Spleen (tissue), 11 donors: Measurements from ENCODE around the gene PLA2G12A. TPM values are rescaled to one million over a fixed set of nuclear protein-coding genes. Genes with fewer than 3 reads are reported as not detected.

Source experiments
- DNase-seq: peaks from one replicate; pipeline ENCODE4 v3.0.0-alpha.2; 2020
- H3K27ac ChIP-seq, 8 donors: fragments of 200-600 bp; sonication (generic) in 7 of 8; 1 replicate in 4 of 8; 2 replicates in 4 of 8; pipeline versions ENCODE4 v1.5.0 to v1.8.0; 2016 to 2021; ENCODE audit warnings: inconsistent platforms in 4 of 8, mild to moderate bottlenecking in 4 of 8, moderate library complexity in 1 of 8
- H3K27me3 ChIP-seq, 7 donors: fragments of 200-600 bp; sonication (generic) in 6 of 7; replicated peaks in 1 of 7; 1 replicate in 4 of 7; 2 replicates in 3 of 7; pipeline versions ENCODE4 v1.5.0 to v1.8.0; 2016 to 2021; ENCODE audit warnings: inconsistent platforms in 3 of 7, mild to moderate bottlenecking in 1 of 7
- H3K36me3 ChIP-seq, 6 donors: fragments of 200-600 bp; sonication (generic) in 5 of 6; 1 replicate in 4 of 6; 2 replicates in 2 of 6; pipeline versions ENCODE4 v1.5.0 to v1.8.0; 2016 to 2021; ENCODE audit warnings: inconsistent platforms in 2 of 6
- H3K4me1 ChIP-seq, 6 donors: fragments of 200-600 bp; sonication (generic) in 5 of 6; 1 replicate in 3 of 6; 2 replicates in 3 of 6; pipeline versions ENCODE4 v1.5.0 to v1.8.0; 2016 to 2021; ENCODE audit warnings: inconsistent platforms in 3 of 6
- H3K4me3 ChIP-seq, 8 donors: fragments of 200-600 bp; sonication (generic) in 7 of 8; 1 replicate in 4 of 8; 2 replicates in 4 of 8; pipeline versions ENCODE4 v1.5.0 to v1.8.0; 2016 to 2021; ENCODE audit warnings: inconsistent platforms in 4 of 8, mild to moderate bottlenecking in 4 of 8, moderate library complexity in 2 of 8
- H3K9me3 ChIP-seq, 8 donors: fragments of 200-600 bp; sonication (generic) in 7 of 8; 1 replicate in 4 of 8; 2 replicates in 4 of 8; pipeline versions ENCODE4 v1.5.0 to v1.8.0; 2016 to 2021; ENCODE audit warnings: inconsistent platforms in 4 of 8
- POLR2A ChIP-seq, 3 donors: fragments of 450-650 bp; IDR thresholded peaks; one replicate each; pipeline ENCODE4 v1.5.1; 2017; ENCODE audit warnings: antibody characterized with exemption in 3 of 3, mild to moderate bottlenecking in 1 of 3
- POLR2AphosphoS5 ChIP-seq, 3 donors: sonication (generic); formaldehyde crosslinking; IDR thresholded peaks; one replicate each; pipeline ENCODE4 v1.5.1; 2017; ENCODE audit warnings: antibody characterized with exemption in 3 of 3
- WGBS, 5 donors: extraction: QIAGEN DNeasy Blood & Tissue Kit in 3 of 5; methylation state at CpG; one replicate each; pipeline versions ENCODE4 v1.1.5 to v1.1.7; 2013 to 2018; 5-methylcytosine and 5-hydroxymethylcytosine counted together
- intact Hi-C: fragments of 100-400 bp; cut with DNase I; formaldehyde crosslinking; loops from one replicate; pipeline ENCODE4 v1.15.0; 2023; ENCODE audit warnings: low total_unique reads
- polyA plus RNA-seq, 3 donors: library from polyadenylated mRNA; stranded (reverse); fragments of 200-250 nt; gene quantifications; one replicate each; pipeline ENCODE4 v1.2.1, GENCODE V29; 2013
- total RNA-seq, 7 donors: library from RNA; depleted of rRNA in 3 of 7; stranded (reverse); fragments of >200 nt in 3 of 7; fragmentation: NEBNext Ultra II Directional in 4 of 7; extraction: Animal tissue kit (Norgen Biotek cat#: 25700) in 4 of 7; gene quantifications; one replicate each; pipeline versions ENCODE4 v1.1.0 to v1.2.1, GENCODE V29; 2016 to 2021
- TF ChIP-seq, protein P1 (sequence below), 11 experiments: fragments of 200-600 bp in 7 of 11; fragments of 450-650 bp in 4 of 11; sonication (generic) in 4 of 11; IDR thresholded peaks in 8 of 11; conservative IDR thresholded peaks in 3 of 11; 1 replicate in 7 of 11; 2 replicates in 4 of 11; pipeline versions ENCODE4 v1.4.0 to v1.8.0; 2016 to 2021; ENCODE audit warnings: antibody characterized with exemption in 11 of 11, inconsistent platforms in 4 of 11, mild to moderate bottlenecking in 1 of 11
- donor health status: healthy with polysubstance abuse.
- donor health status: DM: no; HTN: no; CAD: no; lungs with moderate emphysema.
- donor health status: DM: no; HTN: no; CAD: no.
- donor health status: Bipolar disorder and iron deficiency.
- donor health status: healthy.
- donor health status: DM: no; HTN: no; CAD: no.
- donor health status: DM: yes; HTN: yes; CAD: no.

PLA2G12A gene
- total and polyA plus RNA-seq, 10 donors: 2.6 to 21.4 (median 15.8) TPM

- Histone ChIP-seq H3K27ac (no peak overlapping the region), H3K27me3 (no peaks in the 10 kb centered on the region), H3K4me1 (no peaks in the 10 kb centered on the region), H3K4me3 (no peak overlapping the region), H3K9me3 (peaks cover 0 to 25% (median 10%) of the 10 kb centered on the region in 8 donors), H3K36me3 (peaks cover 0 to 15% (median 0%) of the 10 kb centered on the region in 6 donors)
- intact Hi-C loops: no loop called here
- 67 to 77% (median 74%) methylated on average over 3 of the region's 3 CpGs for WGBS, 5 donors
- TF ChIP-seq POLR2AphosphoS5 (IDR thresholded peaks at IDR 0.05) (no peak), POLR2A (IDR thresholded peaks at IDR 0.05) (no peak)
- TF ChIP-seq, protein P1, sequence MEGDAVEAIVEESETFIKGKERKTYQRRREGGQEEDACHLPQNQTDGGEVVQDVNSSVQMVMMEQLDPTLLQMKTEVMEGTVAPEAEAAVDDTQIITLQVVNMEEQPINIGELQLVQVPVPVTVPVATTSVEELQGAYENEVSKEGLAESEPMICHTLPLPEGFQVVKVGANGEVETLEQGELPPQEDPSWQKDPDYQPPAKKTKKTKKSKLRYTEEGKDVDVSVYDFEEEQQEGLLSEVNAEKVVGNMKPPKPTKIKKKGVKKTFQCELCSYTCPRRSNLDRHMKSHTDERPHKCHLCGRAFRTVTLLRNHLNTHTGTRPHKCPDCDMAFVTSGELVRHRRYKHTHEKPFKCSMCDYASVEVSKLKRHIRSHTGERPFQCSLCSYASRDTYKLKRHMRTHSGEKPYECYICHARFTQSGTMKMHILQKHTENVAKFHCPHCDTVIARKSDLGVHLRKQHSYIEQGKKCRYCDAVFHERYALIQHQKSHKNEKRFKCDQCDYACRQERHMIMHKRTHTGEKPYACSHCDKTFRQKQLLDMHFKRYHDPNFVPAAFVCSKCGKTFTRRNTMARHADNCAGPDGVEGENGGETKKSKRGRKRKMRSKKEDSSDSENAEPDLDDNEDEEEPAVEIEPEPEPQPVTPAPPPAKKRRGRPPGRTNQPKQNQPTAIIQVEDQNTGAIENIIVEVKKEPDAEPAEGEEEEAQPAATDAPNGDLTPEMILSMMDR (IDR thresholded peaks at IDR 0.05 in 8 of 11, conservative IDR thresholded peaks at IDR 0.05 in 3 of 11): no peak
- no peak for DNase-seq
Measured at GRCh38 chr4:109675181-109675580, 54.7 kb downstream of the PLA2G12A start.

DNA sequence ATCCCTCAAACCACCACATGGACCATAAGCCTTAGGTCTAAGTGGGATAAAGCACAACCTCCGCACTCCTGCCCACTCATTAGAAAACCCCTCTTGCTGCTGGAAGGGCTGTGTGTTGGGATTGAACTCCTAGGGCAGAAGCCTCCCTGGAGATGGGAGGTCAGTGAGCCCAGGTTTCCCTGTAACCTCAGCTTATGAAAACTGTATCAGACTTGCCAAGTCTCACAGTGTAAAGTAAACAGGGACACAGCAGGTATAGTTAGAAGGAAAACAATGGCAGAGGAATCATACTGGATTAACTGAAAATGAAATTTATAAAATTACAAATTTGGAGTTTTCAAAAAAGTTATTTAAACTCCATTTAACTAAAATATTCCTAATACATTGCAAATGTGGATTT is 56.6 kb downstream of the PLA2G12A start:
- intact Hi-C loops: no loop called here
- DNase-seq: no peak
- TF ChIP-seq POLR2AphosphoS5 (IDR thresholded peaks at IDR 0.05): no peak
- TF ChIP-seq, protein P1 (IDR thresholded peaks at IDR 0.05 in 8 of 11, conservative IDR thresholded peaks at IDR 0.05 in 3 of 11): no peak
- no peak for TF ChIP-seq POLR2A (IDR thresholded peaks at IDR 0.05)
- no peaks in the 10 kb centered on the region for H3K27me3 ChIP-seq
- WGBS, 5 donors: 97 to 100% (median 100%) methylated on average over 1 of the region's 1 CpG
- no peak overlapping the region for H3K27ac ChIP-seq
- H3K4me1 ChIP-seq: no peaks in the 10 kb centered on the region
- peaks cover 0 to 17% (median 10%) of the 10 kb centered on the region in 8 donors for H3K9me3 ChIP-seq
- H3K4me3 ChIP-seq: no peak overlapping the region
- H3K36me3 ChIP-seq: peaks cover 0 to 15% (median 0%) of the 10 kb centered on the region in 6 donors

DNA sequence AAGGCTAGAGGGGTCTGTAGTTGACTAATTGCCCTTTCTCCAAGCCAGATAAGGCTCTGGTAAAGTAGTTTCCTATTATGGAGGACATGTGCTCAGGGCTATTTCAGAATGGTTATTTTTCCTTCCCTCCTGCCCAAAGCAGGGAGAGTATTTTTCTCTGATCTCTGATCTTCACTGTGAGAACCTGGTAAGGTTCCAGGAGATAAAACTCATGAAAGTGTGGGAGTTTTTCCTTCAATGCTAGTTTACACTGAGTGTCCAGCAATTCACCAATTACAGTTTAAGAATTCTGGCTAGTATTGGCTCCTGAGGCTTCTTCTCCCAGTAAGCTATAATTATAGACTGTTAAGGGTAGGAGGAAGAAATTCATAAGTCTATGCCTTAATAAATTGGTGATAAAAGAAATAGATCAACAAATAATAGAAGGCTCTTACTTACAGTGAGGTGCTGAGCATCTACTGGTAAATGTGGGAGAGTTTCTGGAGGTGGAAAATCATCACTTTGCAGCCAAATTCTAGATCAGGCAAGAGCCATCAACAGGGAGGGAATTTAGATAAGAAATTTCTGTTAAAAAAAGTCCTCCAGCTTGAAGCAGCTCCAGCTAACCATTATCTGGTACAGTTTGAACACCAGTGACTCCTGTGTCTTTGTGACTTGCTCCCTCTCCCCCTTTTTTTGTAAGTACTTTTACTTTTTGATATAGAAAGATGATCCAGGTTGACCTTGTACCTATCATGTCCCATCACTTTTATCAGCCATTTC is 57.5 kb downstream of the PLA2G12A start:
- Histone ChIP-seq H3K4me1 (no peaks in the 10 kb centered on the region), H3K4me3 (no peak overlapping the region), H3K27me3 (no peaks in the 10 kb centered on the region), H3K9me3 (peaks cover 0 to 15% (median 10%) of the 10 kb centered on the region in 8 donors), H3K36me3 (peaks cover 0 to 15% (median 0%) of the 10 kb centered on the region in 6 donors), H3K27ac (no peak overlapping the region)
- TF ChIP-seq POLR2AphosphoS5 (IDR thresholded peaks at IDR 0.05): no peak
- TF ChIP-seq POLR2A (IDR thresholded peaks at IDR 0.05): no peak
- TF ChIP-seq, protein P1 (IDR thresholded peaks at IDR 0.05 in 8 of 11, conservative IDR thresholded peaks at IDR 0.05 in 3 of 11): no peak
- no peak for DNase-seq
- intact Hi-C loops: no loop called here

- H3K9me3 ChIP-seq: peaks cover 0 to 15% (median 10%) of the 10 kb centered on the region in 8 donors
- no peaks in the 10 kb centered on the region for H3K27me3 ChIP-seq
- H3K27ac ChIP-seq: no peak overlapping the region
- DNase-seq: no peak
- peaks cover 0 to 15% (median 0%) of the 10 kb centered on the region in 6 donors for H3K36me3 ChIP-seq
- H3K4me3 ChIP-seq: no peak overlapping the region
- no peaks in the 10 kb centered on the region for H3K4me1 ChIP-seq
- intact Hi-C loops: no loop called here
- TF ChIP-seq, protein P1 (IDR thresholded peaks at IDR 0.05 in 8 of 11, conservative IDR thresholded peaks at IDR 0.05 in 3 of 11): no peak
- no peak for TF ChIP-seq POLR2A (IDR thresholded peaks at IDR 0.05)
Measured at GRCh38 chr4:109671350-109671749, 58.5 kb downstream of the PLA2G12A start.
